ENCODE measurements around the gene DNAI7.
A peak's percentile ranks its signal among the peaks of the same experiment; 100 is the strongest.

The DNAI7 gene

DNA sequence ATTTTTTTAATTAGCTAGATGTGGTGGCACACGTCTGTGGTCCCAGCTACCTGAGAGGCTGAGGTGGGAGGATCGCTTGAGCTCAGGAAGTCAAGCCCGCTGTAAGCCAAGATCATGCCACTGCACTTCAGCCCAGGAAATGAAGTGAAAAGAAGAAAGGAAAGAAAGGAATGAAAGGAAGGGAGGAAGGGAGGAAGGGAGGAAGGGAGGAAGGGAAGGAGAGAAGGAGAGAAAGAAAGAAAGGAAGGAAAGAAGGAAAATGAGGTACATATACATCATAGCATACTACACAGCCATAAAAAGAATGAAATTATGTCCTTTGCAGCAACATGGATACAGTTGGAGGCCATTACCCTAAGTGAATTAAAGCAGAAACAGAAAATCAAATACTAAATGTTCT, 12.2 kb downstream of the DNAI7 start:
- no peak for DNase-seq (ENCODE audit: low spot score)

DNA sequence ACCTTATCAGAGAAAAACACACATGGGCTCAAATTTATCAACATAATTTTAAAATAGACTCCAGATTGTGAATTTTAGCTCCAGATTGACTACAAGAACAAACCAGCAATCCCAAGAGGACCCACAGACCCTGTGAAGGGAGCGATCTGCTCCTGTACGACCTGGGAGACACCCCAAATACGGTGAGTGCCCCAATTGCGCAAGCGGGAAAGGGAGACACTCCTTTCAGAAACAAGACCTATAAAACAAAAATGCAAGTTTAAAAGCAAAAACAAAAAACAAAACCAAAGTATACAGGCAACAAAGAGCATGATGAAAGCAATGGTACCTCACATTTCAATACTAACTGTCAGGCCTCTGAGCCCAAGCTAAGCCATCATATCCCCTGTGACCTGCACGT, 32.1 kb downstream of the DNAI7 start:
- DNase-seq (ENCODE audit: low spot score): no peak

DNA sequence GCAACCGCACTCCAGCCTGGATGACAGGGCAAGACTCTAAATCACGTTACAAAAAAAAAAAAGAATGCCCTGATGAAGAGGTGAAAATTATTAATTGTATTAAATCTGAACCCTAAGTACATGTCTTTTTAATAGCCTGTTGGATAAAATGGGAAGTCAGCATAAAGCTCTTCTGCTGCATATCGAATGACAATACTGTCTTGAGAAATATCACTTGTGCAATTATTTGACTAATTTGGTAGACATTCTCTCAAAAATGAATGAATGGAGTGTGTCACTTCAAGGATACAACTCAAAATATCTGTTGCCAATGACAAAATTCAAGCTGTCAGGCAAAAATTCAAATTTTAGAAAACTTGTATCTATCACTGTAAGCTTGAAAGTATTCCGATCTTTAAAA, 38.9 kb downstream of the DNAI7 start:
- no peak for DNase-seq (ENCODE audit: low spot score)

DNA sequence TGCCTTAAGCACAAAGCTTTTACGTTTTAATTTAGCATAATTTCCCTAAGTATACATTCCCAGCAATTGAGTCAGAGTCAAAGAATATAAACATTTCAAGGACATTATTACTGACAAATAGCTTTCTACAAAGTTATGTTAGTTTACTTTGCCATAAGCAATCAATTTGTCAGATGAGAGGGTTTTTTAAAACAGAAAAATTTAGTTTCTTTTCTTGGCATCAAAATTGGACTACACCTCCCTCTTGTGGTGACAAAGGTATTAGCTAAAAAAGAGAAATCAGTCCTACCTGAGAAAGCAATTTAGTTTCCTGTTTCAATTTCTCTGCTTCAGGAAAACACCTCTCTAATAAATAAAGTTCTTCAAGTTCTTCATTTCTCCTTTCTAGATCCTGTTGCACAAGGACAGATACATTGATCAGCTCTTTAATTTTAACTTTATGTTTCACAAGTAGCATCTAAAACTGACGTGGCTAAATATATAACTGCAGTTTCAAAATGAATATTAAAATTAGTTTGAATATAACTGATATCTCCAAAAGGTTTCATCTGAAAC, 39.9 kb downstream of the DNAI7 start:
- DNase-seq (ENCODE audit: low spot score): peak; percentile 35

DNA sequence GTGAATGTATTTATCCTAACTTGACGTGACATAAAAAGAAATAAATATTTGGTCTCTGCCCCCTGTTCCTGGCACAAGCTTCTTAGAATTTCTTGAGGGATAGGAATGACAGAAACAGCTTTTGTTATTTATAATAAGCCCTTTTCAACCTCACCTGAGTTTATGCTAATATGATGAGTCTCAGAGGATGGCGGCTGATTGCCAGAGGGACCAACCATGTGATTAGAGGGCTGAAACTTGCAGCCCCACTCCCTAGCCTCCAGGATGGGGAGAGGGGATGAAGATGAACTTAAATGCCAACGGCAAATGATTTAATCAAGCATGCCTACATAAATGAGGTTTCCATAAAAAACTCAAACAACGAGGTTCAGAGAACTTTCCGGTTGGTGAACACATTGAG, 42.9 kb downstream of the DNAI7 start:
- DNase-seq (ENCODE audit: low spot score): peak; percentile 15

DNA sequence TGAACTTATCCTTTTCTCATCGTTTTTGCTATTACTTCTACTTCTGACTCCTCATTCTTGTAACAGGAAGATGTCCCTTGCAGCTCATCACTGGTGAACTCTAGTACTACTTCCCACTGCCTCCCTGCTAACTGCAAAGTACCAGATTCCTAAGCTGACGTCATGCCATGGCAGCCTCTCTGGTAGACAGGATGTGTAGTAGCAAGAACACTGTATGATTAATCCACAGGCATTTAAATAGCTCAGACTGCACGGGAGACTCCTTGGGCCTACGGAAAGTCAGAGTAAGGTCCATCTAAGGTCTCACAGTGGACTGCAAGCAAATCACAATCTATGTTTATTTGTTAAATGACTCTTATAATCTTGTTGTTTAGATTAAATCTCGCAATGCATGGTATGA, 43.5 kb downstream of the DNAI7 start:
- DNase-seq (ENCODE audit: low spot score): peak; percentile 24

DNA sequence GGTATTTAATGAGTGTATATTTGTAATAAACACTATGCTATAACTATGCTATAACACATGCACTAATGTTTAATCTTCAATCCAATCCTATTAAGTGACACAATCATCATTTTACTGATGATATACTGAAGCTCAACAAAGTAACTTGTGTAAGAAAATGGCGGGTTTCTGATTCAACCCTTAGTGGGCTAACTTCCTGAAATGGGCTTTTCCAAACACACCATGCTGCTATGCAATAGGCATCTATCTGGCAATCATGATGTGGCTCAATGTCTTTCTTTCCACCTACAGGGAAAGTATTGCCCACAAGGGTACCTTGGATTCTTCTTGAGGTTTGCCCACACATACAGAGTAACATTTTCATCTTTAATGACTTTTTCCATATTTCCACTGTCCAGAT, 48.3 kb downstream of the DNAI7 start:
- no peak for DNase-seq (ENCODE audit: low spot score)

DNA sequence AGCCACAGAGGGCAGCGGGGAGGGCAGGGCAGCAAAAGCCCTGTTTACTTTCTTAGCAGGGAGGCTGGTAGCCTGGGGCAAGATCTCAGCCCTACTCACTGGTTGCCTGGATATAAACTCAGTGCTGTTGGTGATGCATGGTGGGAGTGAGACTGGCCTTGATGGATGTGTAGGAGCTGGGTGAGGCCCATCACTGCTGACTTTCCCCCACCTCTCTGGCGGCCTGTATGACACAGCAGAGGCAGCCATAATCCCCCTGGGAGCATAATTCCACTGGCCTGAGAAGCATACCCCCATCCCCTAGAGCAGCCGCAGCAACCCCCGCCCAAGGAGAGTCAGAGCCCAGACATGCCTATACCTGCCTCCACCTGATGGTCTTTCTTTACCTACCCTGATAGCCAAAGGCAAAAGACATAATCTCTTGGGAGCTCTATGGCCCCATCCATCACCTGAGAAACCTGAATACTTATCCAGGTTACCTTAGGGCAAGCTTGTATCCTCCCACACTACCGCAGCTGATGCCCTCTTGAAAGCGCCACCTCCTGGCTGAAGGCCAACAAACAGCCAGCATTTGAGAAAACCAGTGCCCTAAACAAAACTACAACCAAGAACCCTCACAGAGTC, 59.3 kb downstream of the DNAI7 start:
- no peak for DNase-seq (ENCODE audit: low spot score)

DNA sequence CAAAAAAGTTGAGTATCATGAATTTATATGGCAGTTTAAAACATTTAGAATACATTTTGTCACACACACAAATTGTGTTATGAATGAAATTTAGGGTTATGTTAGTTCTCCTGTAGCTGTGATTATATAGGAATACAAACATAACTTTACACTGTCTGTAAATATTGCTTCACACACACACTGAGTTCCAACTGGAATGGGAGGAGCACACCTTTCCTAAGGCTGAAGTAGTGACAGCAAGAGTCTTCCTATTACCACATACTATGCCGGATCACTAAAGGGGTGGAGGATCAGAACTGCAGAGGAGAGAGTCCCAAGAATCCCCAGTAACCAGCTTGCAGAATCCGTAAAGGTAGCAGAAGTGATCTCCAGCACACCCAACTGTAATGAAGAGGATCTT, 63.7 kb downstream of the DNAI7 start:
- no peak for DNase-seq (ENCODE audit: low spot score)

DNA sequence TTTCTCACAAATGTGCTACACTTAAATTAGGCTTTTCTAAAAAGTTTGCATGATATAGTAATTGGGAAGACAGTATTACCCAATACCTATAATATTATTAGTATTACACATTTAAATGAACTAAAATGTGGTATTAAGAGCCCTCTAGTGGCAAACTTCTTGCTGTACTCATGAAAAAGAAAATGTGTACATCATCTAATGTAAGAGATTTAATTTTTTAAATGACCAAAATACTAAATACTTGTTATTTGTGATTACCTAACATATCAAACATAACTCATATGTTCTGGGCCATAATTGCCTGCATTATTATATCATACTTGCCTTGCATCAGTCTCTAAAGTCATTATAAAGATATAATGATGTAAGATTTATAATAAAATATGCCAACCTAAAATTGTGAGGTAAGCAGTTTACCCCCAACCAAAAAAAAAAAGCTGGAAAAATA, 64.2 kb downstream of the DNAI7 start:
- DNase-seq (ENCODE audit: low spot score): peak; percentile 29

DNA sequence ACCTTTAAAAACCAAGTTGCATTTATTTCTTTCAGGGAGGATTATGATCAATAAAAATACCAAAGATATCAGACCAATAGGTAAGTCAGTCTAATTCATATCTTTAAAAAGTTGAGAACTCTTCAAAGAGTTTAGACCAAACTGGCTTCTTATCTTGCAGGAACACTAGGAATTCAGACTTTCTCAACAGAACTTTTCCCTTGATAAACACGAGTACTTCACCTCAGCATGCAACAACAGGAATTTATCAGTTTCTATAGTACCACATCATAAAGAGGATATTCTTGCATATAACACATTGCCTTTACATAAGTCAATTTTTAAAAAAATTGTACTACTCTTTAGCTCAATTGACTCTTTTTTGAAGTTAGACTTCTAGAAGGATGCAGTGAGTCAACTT, 68.2 kb downstream of the DNAI7 start:
- DNase-seq (ENCODE audit: low spot score): no peak

DNA sequence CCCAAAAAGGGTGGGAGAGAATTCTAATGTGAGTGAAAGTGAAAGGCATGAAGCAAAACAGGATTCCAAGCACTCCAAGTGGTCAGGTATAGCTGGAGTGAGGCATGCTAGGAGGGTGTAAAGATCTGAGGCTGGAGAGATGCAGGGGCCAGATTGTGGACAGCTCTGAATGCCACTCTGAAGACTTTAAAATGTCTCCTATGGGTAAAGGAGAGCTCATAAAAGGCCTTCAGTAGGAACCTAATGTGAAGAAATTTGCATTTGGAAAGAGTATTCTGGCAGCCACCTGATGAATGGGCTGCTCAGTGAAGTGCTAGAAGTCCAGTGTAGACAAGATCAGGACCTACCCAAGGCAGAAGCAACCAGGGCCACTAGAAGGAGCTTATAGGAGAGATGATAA, 68.9 kb downstream of the DNAI7 start:
- DNase-seq (ENCODE audit: low spot score): no peak

DNA sequence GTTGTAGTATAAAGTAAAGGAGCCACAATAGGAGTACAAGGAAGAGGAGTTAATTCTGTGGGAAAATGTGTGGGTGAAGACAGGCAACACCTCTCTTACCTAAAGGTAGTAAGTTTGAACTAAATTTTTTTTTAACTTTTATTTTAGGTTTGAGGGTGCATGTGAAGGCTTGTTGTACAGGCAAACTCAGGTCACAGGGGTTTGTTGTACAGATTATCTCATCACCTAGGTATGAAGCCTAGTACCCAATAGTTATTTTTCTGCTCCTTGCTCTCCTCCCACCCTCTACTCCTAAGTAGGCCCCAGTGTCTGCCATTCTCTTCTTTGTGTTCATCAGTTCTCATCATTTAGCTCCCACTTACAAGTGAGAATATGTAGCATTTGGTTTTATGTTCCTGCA, 70.5 kb downstream of the DNAI7 start:
- DNase-seq (ENCODE audit: low spot score): no peak

DNA sequence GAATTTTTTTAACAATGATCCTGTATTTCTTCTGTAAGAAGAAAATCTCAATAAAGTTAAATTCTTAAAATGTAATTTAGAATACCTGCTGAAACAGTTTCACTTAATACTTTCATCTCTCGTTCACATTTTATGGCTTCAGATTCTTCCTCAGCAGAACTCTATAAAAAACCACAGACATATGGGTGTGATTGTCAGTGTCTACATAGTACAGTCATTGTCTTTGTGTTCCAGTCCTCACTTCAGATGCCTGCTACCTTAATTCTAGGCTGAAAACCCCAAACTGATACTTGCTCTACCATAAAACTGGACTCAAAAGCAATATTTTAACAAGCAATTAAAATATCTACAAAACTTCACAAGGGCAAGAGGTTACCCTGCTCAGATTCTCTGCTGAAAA, 71.8 kb downstream of the DNAI7 start:
- no peak for DNase-seq (ENCODE audit: low spot score)

DNA sequence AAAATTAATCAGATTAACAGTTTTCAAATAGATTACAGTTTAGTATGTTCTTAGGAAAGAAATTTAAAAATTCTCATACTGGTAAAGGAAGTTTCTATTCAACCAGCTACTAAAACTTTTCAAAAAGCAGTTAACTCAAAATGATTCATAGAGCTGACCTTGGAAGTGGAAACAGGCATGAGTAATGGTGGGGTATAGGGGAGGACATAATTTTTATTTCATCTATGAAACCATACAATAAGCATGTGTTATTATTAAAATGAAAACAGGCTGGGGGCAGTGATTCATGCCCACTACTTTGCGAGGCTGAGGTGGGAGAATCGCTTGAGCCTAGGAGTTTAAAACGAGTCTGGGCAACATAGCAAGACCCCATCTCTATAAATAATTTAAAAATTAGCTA, 73.0 kb downstream of the DNAI7 start:
- DNase-seq (ENCODE audit: low spot score): no peak

DNA sequence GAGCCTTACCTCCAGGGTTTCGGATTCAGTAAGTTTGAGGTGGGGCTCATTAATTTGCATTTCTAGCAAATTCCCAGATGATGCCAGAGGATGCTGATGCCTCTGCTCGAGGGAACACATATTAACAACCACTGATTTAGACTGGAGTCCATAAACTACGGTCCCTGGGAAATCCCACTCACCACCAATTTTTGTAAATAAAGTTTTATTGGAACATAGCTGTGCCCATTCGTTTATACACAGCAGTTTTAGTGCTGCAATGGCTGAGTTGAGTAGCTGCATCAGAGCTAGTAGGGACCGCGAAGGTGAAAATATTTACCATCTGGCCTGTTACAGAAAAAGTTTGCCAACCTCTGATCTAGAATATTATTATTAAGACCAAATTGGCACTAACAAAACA, 73.8 kb downstream of the DNAI7 start:
- no peak for DNase-seq (ENCODE audit: low spot score)

DNA sequence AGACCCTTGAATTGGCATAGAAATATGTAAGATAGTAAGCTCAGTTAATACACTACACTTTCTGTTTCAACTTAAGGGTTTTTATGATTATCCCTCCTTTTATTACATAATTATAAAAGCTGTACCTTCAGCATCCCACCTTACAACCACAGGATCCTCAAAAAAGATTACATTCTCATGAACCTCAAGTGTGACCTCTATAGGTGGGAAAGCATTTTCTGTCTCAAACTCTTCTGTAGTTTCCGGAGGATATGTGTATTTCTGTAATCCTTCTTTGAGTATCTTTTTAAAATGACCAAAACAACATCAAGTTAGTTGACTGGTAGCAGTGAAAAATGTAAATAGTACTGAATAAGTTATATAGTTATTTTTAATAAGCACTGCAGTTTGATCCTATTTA, 75.9 kb downstream of the DNAI7 start:
- DNase-seq (ENCODE audit: low spot score): no peak

DNA sequence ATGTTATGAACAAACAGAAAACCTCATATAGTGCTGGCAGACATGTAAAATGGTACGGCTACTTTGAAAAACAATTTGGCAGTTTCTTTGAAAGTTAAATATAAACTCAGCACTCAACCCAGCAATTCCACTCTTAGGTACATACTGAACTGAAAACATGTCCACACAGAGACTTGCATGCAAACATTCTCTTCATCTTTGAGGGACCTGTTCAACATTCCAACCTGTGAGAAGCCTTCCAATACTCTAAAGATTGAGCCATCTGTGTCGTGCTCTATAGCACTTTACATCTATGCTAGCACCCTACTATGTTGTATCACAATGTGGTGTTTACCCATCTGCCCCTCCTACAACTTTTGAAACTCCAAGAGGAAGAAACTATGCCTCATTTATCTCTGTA, 79.3 kb downstream of the DNAI7 start:
- DNase-seq (ENCODE audit: low spot score): no peak

DNA sequence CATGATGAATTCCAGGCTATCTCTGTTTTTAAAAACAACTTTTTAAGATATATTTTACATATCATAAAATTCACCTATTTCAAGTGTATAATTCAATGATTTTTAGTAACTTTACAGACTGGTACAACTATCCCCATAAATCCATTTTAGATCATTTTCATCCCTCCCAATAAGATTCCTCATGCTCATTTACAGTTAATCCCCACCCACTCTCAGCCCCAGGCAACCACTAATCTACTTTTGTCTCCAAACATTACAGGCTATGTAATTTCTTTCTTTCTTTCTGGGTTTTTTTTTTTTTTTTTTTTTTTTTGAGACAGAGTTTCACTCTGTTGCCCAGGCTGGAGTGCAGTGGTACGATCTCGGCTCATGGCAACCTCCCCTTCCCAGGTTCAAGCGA, 81.3 kb downstream of the DNAI7 start:
- DNase-seq (ENCODE audit: low spot score): no peak

DNA sequence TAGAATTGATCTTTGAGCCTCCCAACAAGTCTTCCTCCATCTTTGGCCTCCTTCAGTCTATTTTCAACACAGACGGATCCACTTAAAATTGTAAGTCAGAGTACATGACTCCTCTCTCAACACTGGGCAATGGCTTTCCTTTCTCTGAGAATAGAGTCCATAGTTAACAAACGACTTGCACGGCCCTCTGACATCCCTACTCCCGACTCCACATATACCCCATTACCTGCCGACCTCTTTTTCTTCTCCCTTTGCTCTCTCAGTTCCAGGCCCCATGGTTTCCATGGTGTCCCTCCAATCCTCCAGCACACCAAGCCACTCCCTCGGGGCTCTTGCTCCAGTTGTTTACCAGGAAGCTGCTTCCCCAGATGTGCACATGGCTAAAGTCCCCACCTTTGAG, 84.7 kb downstream of the DNAI7 start:
- no peak for DNase-seq (ENCODE audit: low spot score)

DNA sequence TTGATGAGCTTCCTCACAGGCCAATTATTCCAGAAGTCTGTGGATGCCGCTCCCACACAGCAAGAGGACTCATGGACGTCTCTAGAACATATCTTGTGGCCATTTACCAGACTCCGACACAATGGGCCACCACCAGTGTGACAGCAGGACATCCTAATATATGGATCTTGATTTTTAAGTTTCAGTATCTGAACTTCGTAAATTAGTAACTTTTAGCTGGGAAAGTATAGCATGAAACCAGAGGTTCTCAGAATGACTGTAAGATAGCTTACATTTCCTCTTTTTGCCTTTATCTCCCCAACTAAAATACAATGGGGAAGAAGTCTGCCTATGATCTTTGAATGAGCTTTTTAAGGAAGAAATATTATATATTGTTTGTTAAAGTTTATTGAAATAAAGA, 87.0 kb downstream of the DNAI7 start:
- DNase-seq (ENCODE audit: low spot score): no peak

DNA sequence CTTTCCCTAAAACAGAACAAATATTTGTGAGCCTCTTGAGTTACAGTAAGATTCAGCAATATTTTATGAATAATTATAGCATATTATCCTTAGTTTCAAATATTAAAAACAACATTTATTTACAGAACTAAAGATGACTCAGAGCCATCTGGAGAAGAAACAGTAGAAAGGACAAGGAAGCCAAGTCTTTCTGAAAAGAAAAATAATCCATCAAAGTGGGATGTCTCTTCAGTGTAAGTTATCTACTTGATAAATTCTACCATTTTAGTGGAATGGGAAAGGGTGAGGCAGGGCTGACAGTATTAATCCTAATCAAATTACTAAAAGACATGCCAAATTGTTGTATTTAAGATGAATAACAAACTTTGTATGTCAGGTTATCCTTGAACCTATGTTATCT, 88.1 kb downstream of the DNAI7 start:
- DNase-seq (ENCODE audit: low spot score): no peak

DNA sequence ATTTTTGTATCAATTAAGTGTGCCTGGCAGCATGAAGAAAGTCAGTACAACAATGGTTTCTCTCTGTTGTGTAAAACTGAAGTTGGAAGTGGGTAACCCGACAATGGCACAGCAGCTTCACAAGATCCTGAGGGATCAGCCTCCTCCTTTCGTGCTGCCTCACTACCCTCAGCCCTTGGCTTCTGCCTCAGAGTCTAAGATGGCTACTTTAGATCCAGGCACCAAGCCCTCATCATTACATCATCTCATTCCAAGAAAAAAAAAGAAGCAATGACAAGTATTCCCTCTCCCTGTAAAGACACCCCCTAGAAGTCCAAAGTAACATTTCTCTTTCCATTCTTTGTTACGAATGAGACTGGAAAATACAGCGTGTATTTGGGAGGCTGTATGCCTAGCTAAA, 92.6 kb downstream of the DNAI7 start:
- DNase-seq (ENCODE audit: low spot score): peak; percentile 44

DNA sequence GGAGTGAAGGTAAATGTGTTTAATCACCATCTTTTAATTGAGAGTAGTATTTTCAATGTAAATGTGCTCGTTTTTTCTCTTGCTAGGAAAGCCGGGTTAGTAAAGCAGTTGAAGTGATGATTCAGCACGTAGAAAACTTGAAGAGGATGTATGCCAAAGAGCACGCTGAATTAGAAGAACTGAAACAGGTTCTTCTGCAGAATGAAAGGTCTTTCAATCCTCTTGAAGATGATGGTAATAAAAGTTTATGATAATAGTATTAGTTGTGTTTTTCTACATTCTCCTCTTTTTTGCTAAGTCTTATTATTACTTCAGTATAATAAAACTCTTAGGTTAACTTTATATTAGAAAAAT, 93.9 kb downstream of the DNAI7 start:
- no peak for DNase-seq (ENCODE audit: low spot score)

All from iPS-NIHi11 (cell line).